A549 (cell line): ENCODE measurements around the gene FMNL3.

Experiments
- BHLHE40 ChIP-seq: IDR thresholded peaks from 2 replicates; pipeline ENCODE4 v1.6.1; 2012; ENCODE audit warnings: low read depth, low read length, inconsistent platforms
- CTCF ChIP-seq: fragments of >200 bp; sonication (Bioruptor Twin); formaldehyde crosslinking; IDR thresholded peaks from 3 replicates; pipeline ENCODE4 v1.5.1; 2016
- EP300 ChIP-seq, 2 experiments: fragments of >200 bp; sonication (Bioruptor Twin); formaldehyde crosslinking; IDR thresholded peaks; 2 replicates in 1 of 2; 3 replicates in 1 of 2; pipeline ENCODE4 v1.6.1; 2016 to 2017
- GATA3 ChIP-seq: IDR thresholded peaks from 2 replicates; pipeline ENCODE4 v1.6.1; 2012; ENCODE audit warnings: borderline replicate concordance
- JUN ChIP-seq, 2 experiments: fragments of >200 bp; sonication (Bioruptor Twin); formaldehyde crosslinking; IDR thresholded peaks; 2 replicates in 1 of 2; 3 replicates in 1 of 2; pipeline ENCODE4 v1.6.1; 2016 to 2017
- JUNB ChIP-seq: fragments of >200 bp; sonication (Bioruptor Twin); formaldehyde crosslinking; IDR thresholded peaks from 2 replicates; pipeline ENCODE4 v1.6.1; 2016
- NPAS2 ChIP-seq: fragments of 250-450 bp; sonication (Bioruptor Pico); IDR thresholded peaks from 2 replicates; pipeline ENCODE4 v1.8.0; 2022; ENCODE audit warnings: mild to moderate bottlenecking, moderate library complexity, borderline replicate concordance
- PHF8 ChIP-seq: fragments of 200-600 bp; sonication (generic); IDR thresholded peaks from 2 replicates; pipeline ENCODE4 v1.6.1; 2016; ENCODE audit warnings: low read depth, mild to moderate bottlenecking, antibody characterized with exemption, moderate library complexity, borderline replicate concordance
- POLR2A ChIP-seq: IDR thresholded peaks from 2 replicates; pipeline ENCODE4 v1.6.1; 2012; ENCODE audit warnings: mild to moderate bottlenecking, low read length
- REST ChIP-seq: fragments of 200-600 bp; sonication (generic); IDR thresholded peaks from 2 replicates; pipeline ENCODE4 v1.6.1; 2016; ENCODE audit warnings: antibody characterized with exemption, mild to moderate bottlenecking, moderate library complexity
- SMC3 ChIP-seq: fragments of >200 bp; sonication (Bioruptor Twin); formaldehyde crosslinking; IDR thresholded peaks from 3 replicates; pipeline ENCODE4 v1.6.1; 2018; ENCODE audit warnings: inconsistent platforms
- USF2 ChIP-seq: fragments of 450-650 bp; IDR thresholded peaks from 2 replicates; pipeline ENCODE4 v1.6.1; 2014; ENCODE audit warnings: antibody characterized with exemption
- TF ChIP-seq, protein P1 (sequence below): fragments of 250-450 bp; sonication (Bioruptor Pico); IDR thresholded peaks from 2 replicates; pipeline ENCODE4 v1.5.0; 2020; ENCODE audit warnings: low read depth, mild to moderate bottlenecking, moderate library complexity
- TF ChIP-seq, protein P2 (sequence below): fragments of 150-350 bp; IDR thresholded peaks from 2 replicates; pipeline ENCODE4 v1.6.1; 2014; ENCODE audit warnings: low read depth, mild to moderate bottlenecking, low read length

DNA sequence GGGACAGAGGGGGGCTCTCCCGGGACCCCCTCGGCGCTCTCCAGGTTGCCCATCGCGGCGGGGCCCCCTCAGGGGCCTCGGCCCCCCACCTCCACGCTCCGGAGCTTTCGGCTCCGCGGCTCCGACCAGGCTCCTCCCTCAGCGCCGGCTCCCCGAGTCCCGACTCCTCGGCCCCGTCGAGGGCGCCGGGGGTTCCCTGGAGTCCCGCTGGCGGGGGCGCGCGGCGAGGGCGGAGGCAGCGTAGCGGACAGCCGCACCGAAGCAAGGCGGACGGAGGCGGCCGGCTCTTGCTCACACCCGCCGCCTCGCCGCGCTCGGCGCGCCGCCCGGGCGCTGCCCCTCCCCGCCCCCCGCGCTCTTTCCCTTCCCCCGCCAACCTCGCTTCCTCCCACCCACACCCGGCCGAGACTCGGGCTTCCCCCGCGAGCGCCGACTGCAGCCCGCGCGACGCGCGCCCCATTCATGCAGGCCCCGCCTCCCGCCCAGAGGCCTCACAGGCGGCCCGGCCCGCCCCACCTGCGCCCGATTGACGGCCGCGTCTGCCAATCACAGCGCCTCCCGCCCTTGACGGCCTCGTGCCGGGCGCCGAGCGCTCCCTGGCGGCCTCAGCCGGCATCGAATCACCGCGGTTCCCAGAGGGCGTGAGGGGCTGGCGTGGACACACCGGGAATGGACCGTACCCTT lies at the start of gene FMNL3:
- TF ChIP-seq CTCF: peak; percentile 96
- no peak for TF ChIP-seq EP300 (IDR thresholded peaks at IDR 0.05)
- peak; percentile 35; the same call in 1 of the 2 replicates for TF ChIP-seq POLR2A
- no peak for TF ChIP-seq JUNB
- TF ChIP-seq, protein P1, sequence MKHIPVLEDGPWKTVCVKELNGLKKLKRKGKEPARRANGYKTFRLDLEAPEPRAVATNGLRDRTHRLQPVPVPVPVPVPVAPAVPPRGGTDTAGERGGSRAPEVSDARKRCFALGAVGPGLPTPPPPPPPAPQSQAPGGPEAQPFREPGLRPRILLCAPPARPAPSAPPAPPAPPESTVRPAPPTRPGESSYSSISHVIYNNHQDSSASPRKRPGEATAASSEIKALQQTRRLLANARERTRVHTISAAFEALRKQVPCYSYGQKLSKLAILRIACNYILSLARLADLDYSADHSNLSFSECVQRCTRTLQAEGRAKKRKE (CRISPR knock-in tag): no peak
- no peak for TF ChIP-seq PHF8
- TF ChIP-seq NPAS2: no peak
- TF ChIP-seq GATA3: 0 out of 2 replicates have a peak, but pooled peaks have one; percentile 24
- TF ChIP-seq, protein P2, sequence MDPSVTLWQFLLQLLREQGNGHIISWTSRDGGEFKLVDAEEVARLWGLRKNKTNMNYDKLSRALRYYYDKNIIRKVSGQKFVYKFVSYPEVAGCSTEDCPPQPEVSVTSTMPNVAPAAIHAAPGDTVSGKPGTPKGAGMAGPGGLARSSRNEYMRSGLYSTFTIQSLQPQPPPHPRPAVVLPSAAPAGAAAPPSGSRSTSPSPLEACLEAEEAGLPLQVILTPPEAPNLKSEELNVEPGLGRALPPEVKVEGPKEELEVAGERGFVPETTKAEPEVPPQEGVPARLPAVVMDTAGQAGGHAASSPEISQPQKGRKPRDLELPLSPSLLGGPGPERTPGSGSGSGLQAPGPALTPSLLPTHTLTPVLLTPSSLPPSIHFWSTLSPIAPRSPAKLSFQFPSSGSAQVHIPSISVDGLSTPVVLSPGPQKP: no peak
- no peak for TF ChIP-seq USF2
- TF ChIP-seq REST: no peak
- peak; percentile 45; the same call in 1 of the 2 replicates for TF ChIP-seq BHLHE40
- peak; percentile 35 to 54; a peak in 3 of 5 replicates for TF ChIP-seq JUN (IDR thresholded peaks at IDR 0.05)
- peak; percentile 96 for TF ChIP-seq SMC3
